ENCODE measurements around the gene NETO2.
"Not testable (repeated sequence)": the region's sequence is repeated elsewhere in the genome, so short reads cannot be mapped to it uniquely, and the experiment has no call there.

Gene NETO2

DNA sequence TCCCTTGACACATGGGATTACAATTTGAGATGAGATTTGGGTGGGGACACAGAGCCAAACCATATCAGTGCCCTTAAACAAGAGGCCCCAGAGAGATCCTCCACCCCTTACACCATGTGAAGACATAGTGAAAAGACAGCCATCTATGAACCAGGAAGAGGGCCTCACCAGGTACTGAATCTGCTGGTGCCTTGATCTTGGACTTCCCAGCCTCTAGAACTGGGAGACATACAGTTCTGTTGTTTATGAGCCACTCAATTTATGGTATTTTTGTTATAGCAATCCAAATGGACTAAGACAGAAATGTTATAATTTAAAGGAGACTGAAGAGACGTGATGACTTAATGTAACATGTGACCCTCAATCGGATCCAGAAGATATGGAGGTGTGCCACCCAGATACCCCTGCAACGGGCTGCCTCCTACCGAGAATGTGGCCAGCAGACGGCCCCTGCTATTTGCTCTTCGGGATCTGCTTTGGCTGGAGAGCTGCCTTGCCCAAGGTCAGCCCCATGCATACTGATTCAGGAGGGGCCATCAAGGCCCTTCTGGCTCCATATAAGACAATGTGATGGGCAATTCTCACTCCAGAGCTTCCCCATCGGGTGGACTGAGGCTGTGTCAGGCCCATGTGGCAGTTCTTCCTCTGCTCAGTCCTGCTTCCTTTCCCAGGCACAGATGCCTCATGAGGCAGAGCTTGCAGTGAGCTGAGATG is 80.6 kb downstream of the NETO2 start:
- DNase-seq: no peak

DNA sequence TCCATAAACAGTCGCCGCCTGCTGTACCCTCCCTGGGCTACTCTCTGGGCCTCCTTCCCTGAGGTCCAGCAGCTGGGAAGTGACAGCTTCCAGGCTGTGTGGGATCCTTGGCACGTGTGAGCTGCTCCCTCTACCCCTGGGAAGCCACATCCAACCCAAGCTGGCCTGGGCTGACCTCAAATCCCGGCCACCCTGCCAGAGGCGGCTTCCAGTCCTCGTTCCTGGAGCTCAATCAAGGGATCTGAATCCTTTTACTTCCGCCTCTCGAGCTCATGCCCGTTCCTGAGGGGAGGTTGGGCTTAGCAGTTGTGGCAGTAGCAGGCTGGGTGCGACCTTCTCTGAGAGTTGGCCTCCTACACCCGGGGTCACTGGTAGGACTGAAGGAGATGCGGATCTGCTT is 82.5 kb downstream of the NETO2 start:
- no peak for DNase-seq

DNA sequence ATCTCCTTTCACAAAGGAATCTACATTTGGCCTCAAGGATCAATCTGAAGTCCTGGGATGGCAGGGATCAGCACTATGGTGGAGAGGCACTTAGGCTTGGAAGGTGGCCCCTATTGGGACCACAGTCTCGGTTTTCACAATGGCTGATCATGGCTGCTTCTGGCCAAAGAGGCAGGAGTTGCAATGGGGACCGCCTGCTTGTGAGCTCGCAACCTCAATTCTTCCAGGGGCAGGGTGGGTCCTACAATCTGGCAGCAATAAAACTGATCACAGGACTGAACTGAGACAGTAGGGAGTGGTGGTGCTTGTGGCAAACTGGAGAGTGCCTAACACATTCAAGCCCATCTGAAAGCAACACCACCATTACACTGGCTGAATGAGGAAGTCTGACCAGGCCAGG is 83.1 kb downstream of the NETO2 start:
- DNase-seq: no peak

DNA sequence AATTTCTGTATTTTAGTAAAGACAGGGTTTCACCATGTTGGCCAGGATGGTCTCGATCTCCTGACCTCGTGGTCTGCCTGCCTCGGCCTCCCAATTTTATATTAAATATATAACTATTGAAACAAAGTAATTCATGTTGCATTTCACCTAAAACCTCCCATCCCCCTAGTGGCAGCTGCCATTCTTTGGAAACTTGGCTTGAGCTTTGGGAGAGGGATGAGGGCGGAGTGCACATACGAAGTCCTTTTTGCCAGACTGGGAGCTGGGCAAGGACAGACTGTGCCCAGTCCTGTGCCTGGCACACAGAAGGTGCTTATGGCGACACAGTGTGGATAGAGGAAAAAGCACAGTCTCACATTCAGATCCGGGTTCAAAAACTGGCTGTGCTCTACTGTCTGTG is 83.8 kb downstream of the NETO2 start:
- DNase-seq: no peak

DNA sequence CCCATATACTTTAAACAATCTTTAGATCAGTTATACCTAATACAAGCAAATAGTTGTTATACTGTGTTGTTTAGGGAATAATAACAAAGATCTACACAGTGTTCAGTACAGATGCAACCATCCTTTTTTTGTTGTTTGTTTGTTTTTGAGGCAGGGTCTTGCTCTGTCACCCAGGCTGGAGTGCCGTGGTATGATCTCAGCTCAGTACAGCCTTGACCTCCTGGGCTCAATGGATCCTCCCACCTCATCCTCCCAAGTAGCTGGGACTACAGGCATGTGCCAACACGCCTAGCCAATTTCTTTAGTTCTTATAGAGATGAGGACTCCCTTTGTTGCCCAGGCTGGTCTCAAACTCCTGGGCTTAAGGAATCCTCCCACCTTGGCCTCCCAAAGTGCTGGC is 84.6 kb downstream of the NETO2 start:
- not testable (repeated sequence) for DNase-seq

DNA sequence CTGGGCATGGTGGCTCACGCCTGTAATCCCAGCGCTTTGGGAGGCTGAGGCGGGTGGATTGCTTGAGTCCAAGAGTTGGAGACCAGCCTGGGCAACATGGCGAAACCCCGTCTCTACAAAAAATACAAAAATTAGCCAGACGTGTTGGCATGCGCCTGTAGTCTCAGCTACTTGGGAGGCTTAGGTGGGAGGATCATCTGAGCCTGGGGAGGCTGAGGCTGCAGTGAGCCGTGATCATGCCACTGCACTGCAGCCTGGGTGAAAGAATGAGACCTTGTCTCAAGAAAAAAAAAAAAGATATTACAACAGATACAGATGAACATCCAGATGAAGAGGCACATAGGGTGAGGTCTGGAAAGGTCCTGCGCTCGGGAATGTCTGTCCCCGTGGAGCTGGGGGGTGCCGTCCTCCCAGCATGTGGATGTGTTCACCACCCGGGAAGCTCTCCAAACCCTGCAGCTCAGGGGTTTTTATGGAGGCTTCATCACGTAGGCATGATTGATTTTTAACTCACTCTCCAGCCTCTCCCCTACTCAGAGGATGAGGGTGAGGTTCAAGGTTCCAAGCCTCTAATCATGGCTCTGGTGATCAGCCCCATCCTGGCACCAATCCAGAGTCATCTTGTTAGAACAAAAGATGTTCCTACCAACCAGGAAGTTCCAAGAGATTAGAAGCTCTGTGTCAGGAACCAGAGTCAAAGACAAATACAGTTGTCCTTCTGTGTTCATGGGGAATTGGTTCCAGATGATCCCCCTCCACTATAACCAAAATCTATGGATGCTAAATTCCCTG is 85.3 kb downstream of the NETO2 start:
- DNase-seq: no peak

DNA sequence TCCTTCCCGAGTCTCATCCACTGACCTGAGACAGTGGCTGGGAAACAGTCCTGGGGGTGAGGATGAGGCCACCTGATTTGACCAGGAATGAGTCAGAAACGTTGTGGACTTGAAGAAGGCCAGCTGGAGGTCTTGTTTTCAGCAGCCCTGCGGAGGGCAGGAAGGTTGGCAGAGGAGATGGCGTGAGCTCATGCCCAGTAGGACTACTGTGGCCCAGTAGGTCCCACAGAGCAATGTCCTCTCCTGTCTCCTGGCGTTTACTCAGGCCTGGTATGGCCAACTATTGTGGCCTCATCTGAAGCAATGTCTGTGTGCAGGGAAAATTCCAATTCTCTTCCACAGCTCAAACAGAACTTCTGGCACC is 86.1 kb downstream of the NETO2 start:
- no peak for DNase-seq

DNA sequence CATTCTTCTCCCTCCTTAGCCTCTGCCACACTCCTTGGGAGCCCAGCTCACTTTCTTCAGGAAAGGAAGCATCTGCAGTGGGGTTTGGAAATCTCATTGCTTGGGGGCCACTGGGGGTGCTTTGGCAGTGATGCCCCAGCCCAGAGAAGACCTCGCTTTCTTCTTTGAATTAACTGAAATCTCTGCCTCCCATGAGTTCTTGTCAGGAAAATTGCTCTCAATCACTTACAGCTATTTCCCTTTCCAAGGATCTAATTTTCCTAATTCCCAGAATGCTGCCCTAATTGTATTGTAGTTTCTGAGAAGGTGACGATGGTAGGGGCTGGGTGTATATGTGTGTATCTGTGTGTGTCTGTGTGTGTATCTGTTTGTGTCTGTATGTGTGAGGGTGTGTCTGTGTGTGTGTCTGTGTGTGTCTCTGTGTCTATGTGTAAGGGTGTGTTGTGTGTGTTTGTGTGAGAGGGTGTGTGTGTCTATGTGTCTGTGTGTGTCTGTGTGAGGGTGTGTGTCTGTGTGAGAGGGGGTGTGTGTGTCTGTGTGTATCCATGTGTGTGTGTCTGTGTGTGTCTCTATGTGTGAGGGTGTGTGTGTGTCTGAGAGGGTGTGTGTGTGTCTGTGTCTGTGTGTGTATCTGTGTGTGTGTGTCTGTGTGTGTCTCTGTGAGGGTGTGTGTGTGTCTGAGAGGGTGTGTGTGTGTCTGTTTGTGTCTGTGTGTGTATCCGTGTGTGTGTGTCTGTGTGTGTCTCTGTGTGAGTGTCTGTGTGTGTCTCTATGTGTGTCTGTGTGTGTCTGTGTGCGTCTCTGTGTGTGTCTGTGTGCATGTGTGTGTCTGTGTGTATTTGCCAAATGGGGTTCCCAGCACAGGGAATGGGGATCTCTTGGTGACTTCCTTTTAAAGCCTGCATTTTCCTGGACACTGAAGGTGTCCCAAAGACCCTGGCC is 86.8 kb downstream of the NETO2 start:
- no peak for DNase-seq

DNA sequence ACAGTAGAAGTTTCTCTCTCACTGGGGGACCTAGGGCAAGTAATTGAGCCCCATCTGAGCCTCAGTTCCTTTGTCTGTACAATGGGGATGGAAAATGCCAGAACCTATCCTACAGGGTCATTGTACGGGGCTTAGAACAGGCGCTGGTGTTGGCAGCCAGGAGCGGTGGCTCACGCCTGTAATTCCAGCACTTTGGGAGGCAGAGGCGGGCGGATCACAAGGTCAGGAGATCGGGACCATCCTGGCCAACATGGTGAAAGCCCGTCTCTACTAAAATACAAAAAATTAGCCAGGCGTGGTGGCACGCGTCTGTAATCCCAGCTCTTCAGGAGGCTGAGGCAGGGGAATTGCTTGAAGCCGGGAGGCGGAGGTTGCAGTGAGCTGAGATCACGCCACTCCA is 87.7 kb downstream of the NETO2 start:
- DNase-seq: not testable (repeated sequence)

DNA sequence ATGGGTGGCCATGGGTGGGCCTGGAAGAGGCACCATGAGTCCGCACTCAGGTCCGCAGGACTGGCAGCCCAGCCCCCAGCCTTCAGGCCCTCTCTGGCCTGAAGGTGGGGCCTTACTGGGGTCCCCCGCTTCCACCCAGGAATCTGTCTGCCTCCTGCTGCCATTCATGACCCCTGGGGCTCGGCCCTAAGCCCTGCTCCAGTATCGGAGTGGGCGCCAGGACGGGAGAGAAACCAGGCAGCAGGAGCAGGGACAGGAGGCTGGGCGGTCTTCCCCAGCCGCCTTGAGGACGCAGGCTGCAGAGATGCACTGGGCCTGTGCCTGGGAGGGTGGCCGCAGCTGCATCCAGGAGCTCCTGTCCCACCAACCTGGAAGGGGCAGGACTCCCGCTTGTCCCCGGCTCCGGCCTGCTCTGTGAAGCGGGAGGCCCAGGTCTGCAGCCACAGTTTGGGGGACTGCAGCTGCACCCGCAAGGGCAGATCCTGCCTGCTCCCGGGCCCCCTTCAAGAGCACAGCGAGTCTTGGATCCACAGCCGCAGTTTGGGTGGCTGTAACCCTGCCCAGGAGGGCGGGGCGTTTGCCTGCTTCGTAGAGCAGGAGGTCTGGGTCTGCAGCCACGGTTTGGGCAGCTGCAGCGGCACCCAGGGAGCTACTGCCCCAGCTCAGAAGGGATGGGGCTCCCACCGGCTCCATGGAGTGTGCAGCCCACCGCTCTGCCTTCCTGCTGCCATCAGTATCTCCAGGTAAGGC is 88.4 kb downstream of the NETO2 start:
- no peak for DNase-seq

DNA sequence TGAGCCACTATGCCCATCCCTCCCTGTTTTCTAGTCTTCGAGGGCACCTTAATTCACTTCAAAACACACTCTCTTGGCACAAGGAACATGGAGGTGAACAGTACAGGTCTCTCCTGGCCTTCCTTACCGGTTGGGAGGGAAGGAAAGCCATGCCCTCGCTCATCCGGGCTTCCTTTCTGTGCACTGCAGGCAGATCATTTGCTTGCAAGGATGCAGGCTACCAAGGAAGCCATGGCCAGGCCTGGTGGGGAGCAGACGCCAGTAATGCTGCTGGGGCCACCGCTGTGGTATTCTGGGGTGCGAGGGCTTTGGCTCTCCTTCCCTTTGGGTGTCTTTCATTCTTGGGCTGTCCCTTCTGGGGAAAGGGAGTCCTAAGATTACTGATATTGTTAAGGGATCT is 89.4 kb downstream of the NETO2 start:
- DNase-seq: no peak

DNA sequence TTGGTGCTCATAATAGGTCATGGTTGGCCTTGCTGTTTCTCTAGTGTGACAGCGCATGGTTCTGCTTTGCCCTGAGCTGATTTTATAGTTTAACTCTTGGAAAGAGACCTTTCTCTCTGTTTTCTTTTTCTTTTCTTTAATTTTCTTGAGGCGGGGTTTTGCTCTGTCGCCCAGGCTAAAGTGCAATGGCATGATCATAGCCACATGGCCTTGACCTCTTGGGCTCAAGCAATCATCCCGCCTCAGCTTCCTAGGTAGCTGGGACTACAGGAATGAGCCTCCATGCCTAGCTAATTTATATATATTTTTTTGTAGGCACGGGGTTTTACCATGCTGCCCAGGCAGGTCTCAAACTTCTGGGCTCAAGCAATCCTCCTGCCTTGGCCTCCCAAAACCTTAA is 89.8 kb downstream of the NETO2 start:
- DNase-seq: no peak

DNA sequence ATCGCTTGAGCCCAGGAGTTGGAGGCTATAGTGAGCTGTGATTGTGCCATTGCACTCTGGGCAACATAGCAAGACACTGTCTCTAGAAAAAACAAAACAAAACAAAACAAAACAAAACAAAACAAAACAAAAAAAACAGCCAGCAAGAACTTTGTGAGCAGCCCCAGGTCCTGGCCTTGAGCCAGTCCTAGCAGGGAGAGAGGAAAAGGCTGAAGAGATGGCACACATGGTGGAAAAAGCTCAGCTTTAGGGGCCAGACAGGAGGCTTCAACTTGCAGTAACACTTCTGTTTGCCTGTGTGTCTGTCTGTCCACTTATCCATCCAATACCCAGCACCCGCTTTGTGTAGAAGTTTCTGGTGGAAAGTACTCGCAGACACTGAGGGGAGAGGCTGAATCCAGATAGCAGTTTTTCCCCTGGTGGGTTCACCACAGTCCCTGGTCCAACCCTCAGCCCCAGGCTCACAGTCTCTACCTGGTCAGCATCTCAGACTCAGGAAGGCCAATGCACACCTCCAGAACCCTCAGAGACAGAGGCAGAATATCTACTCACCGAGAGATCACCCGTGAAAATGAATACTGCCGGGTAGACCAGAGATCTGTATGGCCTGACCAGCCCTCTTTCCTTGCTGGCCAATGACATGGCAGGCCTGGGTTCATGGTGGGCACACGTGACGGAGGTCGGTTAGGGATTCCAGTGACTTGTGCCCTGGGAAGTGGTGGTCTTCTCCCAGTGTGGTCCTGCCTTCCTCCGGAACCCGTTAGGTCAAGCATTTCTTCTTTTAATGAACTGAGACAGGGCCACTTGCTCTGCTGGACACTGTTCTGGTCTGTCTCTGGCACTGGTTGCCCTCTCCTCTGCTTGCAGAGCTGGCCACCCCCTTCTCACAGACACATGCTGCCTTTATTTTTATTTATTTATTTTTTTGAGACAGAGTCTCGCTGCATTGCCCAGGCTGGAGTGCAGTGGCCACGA is 90.8 kb downstream of the NETO2 start:
- no peak for DNase-seq

DNA sequence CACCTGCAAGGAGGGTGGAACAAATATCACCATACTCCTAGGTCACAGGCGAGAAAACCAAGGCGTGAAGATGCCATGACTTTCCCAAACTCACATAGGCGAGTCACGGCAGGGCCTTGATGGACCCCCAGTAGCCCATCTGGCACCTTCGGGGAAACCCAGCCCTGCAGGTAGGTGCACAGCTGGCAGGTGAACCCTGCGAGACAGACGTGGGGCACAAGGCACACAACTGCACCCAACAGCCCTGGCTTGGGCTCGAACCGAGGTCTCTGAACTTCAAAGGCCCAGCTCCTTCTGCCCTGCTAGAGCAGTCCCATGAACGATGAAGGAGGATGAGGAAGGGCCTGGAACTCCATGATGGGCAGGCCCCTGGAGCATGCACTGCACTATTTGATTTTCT is 92.7 kb downstream of the NETO2 start:
- DNase-seq: no peak

DNA sequence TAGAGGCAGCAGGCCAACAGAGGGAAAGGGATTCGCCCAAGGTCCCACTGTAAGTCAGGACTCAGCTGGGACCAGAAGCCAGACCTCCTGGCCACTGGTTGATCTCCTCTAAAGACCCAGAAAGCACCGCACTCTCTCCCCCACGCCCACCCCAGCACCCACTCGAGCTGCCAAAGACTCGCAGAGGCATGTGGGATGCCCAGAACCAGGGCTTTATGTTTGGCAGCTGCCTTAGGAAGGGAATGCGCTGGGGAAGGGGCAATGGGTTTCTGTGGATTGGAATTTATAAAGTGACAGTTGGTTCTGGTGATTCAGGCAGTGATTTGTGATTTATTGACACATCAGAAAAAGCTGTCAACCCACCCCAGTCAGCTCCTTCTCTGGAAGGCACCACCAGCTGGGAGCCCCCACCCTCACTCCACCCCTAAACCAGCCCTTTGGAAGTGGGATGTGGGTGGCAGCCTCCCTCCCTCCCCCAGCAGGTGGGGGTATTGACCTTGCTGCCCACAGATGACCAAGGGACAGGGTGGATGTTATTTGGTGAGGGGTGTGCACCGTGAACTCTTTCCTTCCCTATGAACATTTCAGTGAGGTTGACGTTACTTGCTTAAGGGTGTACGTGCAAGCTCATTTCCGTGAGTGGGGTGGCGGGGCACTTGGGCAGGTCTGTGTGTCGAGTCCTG is 93.7 kb downstream of the NETO2 start:
- no peak for DNase-seq

DNA sequence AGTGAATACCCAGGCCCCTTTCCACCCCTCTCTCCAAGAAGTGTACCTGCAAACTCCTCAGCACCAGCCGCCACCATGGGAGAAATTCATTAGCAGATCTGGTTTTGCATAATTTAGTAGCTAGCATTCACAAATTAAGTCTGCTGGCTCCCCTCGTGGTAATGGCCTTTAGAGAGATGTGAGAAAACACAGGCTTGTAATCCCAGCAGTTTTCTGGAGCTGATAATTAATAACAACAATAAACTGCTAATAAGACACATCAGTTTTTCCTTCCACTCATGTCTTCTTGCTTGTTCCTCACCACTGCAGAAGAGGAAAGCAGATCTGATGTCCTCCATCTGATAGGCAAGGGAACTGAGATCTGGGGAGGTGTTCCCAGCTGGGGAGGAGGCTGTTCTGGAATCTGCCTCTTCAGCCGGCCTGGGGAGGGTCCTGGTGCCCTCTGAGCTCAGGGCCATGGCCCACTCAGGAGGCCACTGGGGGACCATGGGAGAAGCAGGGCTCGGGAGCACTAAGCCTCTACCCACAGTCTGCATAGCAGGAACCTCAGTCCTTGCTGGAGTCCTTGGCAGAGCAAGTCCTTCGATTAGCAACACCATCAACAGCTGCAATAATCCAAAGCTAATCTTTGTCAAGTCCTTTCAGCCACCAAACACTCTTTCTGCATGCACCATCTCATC is 96.1 kb downstream of the NETO2 start:
- no peak for DNase-seq

DNA sequence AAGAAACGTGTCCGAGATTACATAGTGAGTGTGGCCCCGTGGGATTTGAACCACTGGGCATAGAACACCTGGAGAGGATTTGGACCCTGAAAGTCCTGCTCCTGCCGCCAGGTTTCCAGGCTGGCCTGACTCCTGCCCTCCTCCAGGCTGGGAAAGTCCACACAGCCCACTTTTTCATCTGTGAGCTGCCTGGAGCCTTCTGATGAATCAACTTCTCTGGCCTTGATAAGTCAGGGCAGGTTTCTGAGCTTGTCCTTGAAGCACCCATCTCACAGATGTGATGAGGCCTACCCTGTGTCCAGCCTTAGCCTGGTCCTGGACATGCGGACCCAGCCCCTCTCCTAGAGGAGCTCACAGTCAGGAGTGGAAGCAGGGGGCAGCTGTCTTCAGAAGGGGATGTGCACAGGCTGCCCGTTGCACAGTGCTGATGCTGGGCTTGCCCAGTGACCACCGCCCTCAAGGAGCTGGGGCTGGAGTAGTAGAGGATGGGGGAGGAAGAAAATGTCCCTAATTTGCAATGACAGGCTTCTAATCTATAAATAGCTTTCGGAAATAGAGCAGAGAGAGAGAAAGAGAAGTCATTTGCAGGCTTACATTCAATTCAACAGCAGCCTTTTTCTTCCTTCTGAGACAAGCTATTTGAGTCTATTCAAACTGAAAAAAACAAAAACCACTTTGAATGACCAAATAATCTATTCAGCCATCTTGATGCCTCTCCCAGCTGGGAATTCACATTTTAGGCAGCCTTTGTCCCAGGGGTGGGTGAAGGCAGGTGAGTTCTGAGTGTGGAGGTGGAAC is 96.8 kb downstream of the NETO2 start:
- DNase-seq: no peak

DNA sequence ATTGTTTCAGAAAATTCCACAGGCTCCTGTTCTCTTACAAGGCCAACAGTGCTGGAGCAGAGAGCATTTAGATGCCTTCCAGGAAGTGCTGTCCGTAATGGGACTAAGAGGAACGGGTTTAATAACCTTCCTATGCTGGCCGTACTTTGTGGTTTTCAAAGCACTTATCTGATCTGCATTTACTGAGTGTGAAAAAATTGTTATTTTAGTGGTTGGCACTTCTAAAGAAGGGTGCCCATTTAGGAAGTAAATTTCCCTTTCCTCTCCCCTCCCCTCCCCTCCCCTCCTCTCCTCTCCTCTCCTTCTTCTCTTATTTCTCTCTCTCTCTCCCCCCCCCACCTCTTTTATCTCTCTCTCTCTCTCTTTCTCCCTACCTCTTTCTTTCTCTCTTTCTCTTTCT is 98.3 kb downstream of the NETO2 start:
- peak; percentile 9 for DNase-seq

DNA sequence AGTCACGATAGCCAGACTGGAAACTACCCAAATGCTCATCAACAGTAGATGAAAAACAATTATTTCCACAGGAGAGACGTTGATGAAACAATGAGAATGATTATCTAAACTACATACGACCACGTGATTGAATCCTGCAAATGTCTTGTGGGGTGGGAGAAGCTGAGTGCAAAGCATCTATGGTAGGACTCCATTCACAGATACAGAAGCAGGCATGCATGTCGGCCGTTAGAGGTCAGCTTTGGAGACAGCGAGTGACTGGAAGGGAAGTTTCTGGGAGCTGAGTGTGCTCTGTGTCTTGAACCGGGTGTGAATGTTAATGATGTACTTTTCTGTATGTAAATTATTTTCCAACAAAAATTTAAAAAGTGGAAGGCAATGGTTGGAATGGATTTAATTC is 98.7 kb downstream of the NETO2 start:
- DNase-seq: no peak

Measured in CD4-positive, alpha-beta T cell treated with Interleukin-12 subunit alpha and Interleukin-12 subunit beta, for 1 hour (primary cell).